Posterior vena cava (tissue), 2 donors: ENCODE results near the gene DNHD1. TPM values are rescaled to one million over a fixed set of nuclear protein-coding genes. Genes with fewer than 3 reads are reported as not detected.
A peak's percentile ranks its signal among the peaks of the same experiment; 100 is the strongest.
"Not testable (repeated sequence)": the region's sequence is repeated elsewhere in the genome, so short reads cannot be mapped to it uniquely, and the experiment has no call there.

Source experiments
- DNase-seq: peaks from one replicate; pipeline ENCODE4 v3.0.0-alpha.2; 2020; ENCODE audit warnings: low spot score
- intact Hi-C, 2 donors: fragments of 100-400 bp; cut with DNase I; formaldehyde crosslinking; loops; one replicate each; pipeline versions ENCODE4 v1.14.1 to v1.14.2; 2022 to 2023
- total RNA-seq, 2 donors: library from RNA; stranded (reverse); fragmentation: NEBNext Ultra II Directional; extraction: Animal tissue kit (Norgen Biotek cat#: 25700); gene quantifications; one replicate each; pipeline ENCODE4 v1.2.1, GENCODE V29; 2021
- donor health status: DM: yes; HTN: yes; CAD: no.
- donor health status: DM: yes; HTN: yes; CAD: no.

DNHD1 gene
- total RNA-seq, 2 donors from 2014 or later: 9.3 to 10.3 TPM

DNA sequence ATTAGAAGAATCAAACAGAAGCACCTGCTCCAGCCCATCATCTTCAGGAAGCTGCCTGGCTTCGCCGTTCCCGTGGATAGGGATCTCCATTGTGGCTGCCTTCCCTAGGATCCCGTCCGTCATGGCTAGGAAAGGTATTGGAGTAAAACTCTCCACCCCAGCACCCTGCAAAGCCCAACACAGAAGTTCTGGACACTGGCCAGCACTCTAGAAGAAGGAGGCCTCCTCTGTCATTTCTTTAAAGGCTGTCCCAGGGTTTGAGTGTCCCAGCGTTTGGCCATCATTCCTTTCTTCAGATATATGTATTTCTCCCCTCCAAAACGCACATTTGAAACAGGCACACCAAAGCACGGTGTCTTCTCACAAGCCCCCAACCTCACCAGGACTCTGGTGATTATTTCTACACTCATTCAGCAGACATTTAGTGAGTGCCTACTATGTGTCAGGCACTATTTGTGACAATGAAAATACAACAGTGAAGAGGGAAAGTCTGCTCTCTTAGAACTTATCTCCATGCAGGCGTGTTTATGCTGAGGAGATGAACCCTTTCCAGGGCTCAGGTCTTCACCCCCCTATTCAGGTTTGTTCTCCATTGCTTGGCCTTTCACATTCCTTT lies 16.7 kb upstream of the DNHD1 start:
- intact Hi-C loops: no loop called here
- DNase-seq: no peak

DNA sequence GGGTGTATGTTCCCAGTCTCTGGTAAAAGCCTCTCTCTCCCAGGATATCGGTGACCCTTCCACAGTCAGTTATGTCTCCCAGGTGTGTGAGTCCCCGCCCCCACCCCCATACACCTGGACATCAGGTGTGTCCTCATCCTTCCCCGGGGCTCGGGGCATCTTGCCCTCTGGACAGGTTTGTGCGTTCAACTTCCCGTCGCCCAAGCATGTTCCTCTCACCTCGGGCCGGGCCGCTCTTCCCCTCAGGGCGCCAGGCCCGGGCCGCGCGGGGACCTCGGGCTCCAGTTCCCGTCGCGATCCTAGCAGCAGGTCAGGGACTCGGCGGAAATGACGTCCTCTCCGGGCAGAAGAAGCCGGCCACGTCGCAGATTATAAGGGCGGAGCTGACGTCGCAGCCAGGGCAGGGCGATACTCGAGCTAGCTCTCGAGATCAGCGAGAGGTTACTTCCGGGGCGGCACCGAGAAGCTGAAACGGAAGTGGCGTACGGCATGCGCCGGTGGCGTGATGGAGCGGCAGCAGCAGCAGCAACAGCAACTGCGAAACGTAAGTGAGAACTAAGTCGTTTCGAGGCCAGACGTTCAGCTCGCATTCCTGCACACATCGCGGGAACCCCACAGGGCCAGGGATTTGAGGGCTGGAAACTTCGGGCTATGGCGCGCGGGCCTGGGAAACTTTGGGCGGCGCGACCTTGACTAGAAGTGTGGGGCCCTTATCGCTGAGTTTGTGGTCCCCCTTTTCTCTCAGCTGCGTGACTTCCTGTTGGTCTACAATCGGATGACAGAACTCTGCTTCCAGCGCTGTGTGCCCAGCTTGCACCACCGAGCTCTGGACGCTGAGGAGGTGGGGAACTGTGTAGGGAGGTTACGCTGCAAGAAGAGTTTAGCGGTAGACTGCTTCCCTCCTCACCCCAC lies 15.8 kb upstream of the DNHD1 start, which contains the start of the genes ARFIP2 and TIMM10B:
TSS of gene ARFIP2 (minus strand) at position 320 of the 912 bp plus-strand sequence. CDS start 910 bp downstream, outside the sequence.
TSS of gene TIMM10B (plus strand) at position 490 of the 912 bp plus-strand sequence. CDS start at position 506, 16 bp downstream.
- intact Hi-C loops: no loop called here
- peak; percentile 100 for DNase-seq

- DNase-seq: no peak
- intact Hi-C loops: no loop called here
Measured at GRCh38 chr11:6481924-6482275, 15.2 kb upstream of the DNHD1 start.

DNA sequence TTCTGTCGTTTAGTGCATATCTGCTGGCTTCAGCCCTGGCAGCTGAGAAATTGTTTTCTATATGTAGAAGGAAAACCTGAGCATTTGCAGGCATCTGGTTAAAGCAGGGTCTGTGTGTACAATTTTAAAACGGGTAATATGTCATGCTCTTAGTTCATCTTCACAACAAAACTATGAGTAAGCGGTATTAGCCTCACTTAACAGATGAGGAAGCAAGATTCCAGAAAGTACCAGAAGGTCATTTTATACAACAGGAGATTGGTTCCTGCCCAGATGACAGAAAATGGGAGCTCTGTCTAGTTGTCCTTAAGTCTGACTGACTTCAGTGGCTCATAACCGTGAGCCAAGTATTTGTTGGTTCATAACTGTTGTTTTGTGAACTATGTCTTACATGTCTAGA lies 14.6 kb upstream of the DNHD1 start:
- intact Hi-C loops: no loop called here
- DNase-seq: no peak

DNA sequence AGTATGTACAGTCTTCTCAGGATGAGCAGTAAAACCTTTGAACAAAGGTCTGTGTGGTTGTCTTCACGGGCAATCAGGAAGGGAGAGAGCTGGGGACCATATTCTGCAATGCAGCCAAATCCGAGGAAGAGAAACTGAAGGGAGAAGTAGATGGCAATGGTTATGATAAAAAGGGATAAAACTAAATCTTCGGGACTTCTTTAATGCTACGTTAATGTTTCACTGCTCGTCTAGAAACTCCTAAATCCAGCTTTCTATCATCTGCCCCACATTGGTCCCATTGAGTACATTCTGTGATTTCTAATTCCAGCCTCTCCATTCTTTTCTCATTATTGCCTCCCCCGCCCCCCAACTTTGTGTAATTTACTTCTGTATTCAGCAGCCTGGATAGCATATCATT lies 14.1 kb upstream of the DNHD1 start:
- intact Hi-C loops: no loop called here
- no peak for DNase-seq

- DNase-seq: no peak
- intact Hi-C loops: no loop called here
Measured at GRCh38 chr11:6485661-6486060, 11.4 kb upstream of the DNHD1 start.

DNA sequence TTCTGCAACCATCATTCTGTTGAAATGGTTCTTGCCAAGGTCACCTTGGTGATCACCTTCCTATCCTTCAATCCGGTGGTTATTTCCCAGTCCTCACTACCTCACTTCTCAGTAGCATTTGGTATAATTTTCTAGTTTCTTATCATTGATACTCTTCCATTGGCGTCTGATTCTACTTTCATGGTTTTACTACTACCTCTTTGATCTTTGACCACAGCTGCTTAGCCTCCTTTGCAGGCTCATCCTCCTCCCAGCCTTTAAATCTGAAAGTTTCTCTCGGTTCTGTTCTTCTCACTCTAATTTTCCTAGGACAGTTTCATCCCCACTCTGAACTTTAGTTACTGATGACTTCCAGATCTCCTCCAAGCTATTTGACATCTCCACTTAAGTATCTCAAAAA lies 10.8 kb upstream of the DNHD1 start:
- no peak for DNase-seq
- intact Hi-C loops: no loop called here

DNA sequence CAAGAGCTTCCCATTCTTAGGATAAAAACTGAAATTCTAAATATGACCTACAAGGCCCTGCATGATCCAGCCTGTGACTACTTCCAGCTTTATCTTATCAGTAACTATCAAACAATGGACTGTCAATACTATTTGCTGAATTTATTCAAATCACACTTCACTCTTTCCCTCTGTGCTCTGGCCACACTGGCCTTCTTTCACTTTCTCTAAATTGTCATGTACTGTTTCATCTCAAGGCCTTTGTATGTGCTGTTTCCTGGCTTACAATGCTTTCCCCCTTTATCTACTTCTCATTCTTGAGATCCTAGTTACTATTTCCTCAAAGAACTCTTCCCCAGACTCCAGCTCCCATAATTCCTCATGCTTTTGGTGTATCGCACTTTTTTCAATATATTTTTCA lies 10.1 kb upstream of the DNHD1 start:
- intact Hi-C loops: no loop called here
- no peak for DNase-seq

DNA sequence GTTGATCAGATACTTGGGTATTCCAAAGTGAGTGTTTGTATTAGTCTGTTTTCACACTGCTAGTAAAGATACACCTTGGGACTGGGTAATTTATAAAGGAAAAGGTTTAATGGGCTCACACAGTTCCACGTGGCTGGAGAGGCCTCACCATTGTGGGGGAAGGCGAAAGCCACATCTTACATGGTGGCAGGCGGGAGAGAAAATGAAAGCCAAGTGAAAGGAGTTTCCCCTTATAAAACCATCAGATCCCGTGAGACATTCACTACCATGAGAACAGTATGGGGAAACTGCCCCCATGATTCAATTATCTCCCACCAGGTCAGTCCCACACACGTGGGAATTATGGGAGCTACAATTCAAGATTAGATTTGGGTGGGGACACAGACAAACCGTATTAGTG lies 8.7 kb upstream of the DNHD1 start:
- no peak for DNase-seq
- intact Hi-C loops: no loop called here

- DNase-seq: no peak
- intact Hi-C loops: no loop called here
Measured at GRCh38 chr11:6488821-6489220, 8.3 kb upstream of the DNHD1 start.

- no peak for DNase-seq
- intact Hi-C loops: no loop called here
Measured at GRCh38 chr11:6489306-6489705, 7.8 kb upstream of the DNHD1 start.

DNA sequence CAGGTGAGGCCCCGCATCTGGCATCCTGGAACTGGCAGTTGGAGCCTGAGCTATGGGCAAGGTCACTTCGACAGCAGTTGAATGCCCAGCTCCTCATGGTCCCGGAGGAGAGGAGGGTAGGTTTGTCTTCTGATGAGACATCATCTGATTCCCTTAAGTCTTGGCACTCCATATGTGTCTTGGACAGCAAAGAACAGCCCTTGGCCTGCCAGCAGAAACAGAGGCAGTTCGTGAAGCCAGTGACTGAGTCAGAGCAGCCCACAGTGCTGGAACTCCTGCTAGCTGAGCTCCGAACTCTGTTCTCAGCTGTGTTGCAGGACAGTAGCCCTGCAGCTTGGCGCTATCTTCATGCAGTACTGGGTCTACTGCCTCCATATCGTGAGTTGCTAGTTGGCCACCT lies 1.0 kb downstream of the DNHD1 start:
- intact Hi-C loops: no loop called here
- DNase-seq: peak; percentile 84

DNA sequence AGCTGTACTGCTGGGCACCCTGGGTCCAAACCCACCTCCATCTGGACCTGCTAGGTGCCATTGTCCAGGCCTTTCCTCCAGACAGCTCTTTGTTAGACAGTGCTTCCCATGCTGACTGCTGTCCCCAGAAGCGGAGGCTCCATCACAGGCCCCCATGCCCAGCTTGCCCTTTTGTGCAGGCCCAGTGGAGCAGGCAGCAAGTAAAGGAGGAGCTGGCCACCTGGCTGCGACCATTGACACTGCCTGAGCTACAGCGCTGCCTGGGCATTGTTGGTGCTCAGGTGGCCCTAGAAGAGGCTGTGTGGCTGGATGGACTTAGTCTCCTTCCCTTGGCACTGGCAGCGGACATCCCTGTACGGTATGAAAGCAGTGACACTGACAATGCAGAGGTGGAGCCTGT lies 1.5 kb downstream of the DNHD1 start:
- no peak for DNase-seq
- intact Hi-C loops: no loop called here

- DNase-seq: no peak
Measured at GRCh38 chr11:6502382-6502781, 5.3 kb downstream of the DNHD1 start.

GRCh38 chr11:6504166-6504565 lies 7.1 kb downstream of the DNHD1 start:
- no peak for DNase-seq
- intact Hi-C loops: loop anchor here in 1 of 2 donors (10.0 kb wide), 1 partner anchor 119 kb away; no protein-coding TSS in a partner anchor

More at GRCh38 chr11:6502382-6502781, 5.3 kb downstream of the DNHD1 start:
- intact Hi-C loops: loop anchor here in 1 of 2 donors (10.0 kb wide), 1 partner anchor 118 kb away; no protein-coding TSS in a partner anchor

DNA sequence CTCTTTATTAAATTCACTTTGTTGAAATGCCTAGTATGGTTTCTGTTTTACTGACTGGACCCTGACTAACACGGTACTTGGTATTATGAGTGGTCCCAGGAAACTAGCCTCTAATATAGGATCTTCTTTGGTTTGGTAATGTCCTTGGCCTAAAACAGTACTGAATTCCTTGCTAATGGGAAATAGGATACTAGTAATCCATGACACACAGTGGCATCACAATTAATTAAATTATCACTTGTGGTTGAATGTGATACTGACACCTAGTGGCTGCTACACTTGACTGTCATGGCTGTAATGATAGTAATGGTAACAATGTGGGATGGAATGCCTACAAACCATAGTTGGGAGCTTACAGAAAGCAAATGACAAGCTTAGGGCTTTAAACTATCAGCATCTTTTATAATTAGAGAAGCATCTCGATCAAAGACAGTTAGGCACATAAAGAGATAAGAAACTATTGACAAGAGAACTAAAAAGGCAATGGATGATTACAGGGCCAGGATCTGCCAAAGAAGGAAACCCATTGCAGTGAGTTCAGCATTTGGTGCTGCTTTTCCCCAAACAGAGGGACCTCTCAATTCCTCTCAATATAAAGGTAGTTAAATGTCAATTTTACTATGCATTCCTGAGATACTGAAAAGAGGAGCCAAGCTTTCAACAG lies 8.6 kb downstream of the DNHD1 start:
- intact Hi-C loops: loop anchor here in 1 of 2 donors (10.0 kb wide), 1 partner anchor 121 kb away; no protein-coding TSS in a partner anchor
- no peak for DNase-seq

- intact Hi-C loops: no loop called here
- DNase-seq: no peak
Measured at GRCh38 chr11:6516865-6517264, 19.8 kb downstream of the DNHD1 start.

GRCh38 chr11:6520265-6520664 lies 23.2 kb downstream of the DNHD1 start:
- DNase-seq: no peak
- intact Hi-C loops: no loop called here

GRCh38 chr11:6521946-6522345 lies 24.9 kb downstream of the DNHD1 start:
- DNase-seq, intact Hi-C loops: not testable (repeated sequence)

DNA sequence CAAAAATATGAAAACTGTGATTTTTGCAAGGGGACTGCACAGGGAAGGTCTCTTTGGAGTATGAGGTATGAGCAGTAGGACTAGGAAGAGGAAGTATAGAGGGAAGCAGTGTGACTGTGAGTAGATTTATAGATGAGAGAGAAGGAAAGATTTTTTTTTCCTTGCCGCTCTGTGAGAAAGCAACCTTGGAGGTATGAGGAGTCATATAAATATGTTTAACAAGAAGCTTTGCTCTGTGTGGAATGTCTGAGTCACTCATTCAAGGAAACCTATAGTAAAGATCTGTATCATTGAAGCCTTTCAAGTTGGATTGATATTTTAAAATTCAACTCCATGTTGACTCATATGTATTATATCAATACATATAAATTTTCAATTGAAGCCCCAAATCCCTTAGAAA lies 26.2 kb downstream of the DNHD1 start:
- intact Hi-C loops: no loop called here
- DNase-seq: no peak
